ENCODE results near the gene PRKACG. TPM values are rescaled to one million over a fixed set of nuclear protein-coding genes. Genes with fewer than 3 reads are reported as not detected.
"Not testable (repeated sequence)": the region's sequence is repeated elsewhere in the genome, so short reads cannot be mapped to it uniquely, and the experiment has no call there.

Gene PRKACG
- total RNA-seq, 1 experiment from 2014 or later = not detected

DNA sequence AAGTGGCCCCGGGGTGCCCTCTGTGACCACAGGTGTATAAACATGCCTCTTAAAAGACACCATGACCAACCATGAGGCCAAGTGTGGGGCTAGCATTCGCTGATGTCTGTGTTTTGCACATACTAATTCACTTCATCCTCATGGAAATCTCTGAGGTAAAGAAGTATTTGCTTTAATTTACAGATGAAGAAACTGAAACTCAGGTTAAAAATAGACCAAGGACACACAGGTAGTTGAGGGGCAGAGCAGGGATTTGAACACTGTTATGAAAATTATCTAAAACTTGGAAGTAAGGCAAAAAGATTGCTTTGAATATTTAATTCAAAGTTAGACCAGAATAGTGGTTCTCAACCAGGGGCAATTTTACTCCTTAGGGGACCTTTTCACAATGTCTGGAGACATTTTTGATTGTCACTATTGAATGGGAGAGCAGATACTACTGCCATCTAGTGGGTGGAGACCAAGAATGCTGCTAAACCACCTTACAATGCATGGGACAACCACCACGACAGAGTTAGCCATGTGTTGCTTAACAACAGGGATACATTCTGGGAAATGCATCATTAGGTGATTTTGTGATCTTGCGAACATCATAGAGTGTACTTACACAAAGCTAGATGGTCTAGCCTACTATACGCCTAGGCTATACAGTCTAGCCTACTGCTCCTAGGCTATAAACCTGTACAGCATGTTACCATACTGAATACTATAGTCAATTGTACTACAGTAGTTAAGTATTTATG lies 13.6 kb upstream of the PRKACG start:
- DNase-seq (ENCODE audit: low spot score) = peak; percentile 62

DNA sequence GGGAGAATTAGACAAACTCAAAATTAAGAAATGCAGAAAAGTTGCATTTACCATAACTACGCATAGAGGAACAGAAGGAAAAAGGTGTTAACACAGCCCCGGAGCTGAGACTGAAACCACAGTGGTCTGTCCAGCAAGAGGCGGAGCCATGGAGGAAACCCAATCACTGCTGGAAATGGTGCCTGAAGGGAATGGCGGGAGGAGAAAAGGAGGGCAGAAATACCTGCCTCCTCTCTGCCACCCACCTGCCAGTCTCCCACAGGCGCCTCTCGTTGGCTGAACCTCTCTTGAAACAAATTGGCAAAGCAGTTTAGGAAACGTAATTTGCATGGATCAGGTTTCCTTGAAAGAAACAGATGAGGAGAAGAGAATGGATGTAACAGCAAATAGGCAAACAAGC lies 9.7 kb upstream of the PRKACG start:
- DNase-seq (ENCODE audit: low spot score) = no peak

DNA sequence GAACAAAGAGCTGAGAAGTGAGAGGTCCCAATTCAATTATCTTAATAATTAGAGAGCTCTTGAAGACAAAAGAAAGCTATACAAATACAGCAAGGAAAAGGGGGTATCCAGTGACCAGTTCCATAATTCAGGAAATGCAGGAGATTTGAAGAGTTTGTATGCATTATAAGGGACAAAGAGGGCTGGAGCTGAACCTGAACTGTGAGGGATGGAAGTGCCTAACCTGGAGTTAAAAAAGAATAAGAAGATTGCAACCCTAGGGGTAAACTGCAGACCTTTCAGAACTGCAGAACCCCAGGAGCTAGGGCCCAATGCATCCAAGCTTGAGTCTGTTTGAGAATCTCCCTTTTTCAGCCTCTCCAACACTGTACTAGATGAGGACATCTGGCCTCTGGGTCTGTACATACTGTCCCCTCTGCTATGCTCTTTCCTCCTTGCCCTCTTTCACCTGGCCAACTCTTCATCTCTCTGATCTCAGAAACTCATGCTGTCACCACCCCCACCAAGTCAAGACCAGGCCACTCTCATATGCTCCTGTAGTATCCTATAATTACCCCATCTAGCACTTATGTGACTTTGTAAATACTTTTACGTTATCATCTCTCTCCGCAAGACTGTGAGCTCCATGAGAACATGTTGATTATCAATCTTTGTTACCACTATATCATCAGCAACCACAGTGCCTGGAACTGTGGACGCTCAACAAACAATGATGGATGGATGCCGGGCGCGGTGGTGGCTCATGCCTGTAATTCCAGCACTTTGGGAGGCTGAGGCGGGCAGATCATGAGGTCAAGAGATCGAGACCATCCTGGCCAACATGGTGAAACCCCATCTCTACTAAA lies 6.6 kb upstream of the PRKACG start:
- DNase-seq (ENCODE audit: low spot score) = no peak

DNA sequence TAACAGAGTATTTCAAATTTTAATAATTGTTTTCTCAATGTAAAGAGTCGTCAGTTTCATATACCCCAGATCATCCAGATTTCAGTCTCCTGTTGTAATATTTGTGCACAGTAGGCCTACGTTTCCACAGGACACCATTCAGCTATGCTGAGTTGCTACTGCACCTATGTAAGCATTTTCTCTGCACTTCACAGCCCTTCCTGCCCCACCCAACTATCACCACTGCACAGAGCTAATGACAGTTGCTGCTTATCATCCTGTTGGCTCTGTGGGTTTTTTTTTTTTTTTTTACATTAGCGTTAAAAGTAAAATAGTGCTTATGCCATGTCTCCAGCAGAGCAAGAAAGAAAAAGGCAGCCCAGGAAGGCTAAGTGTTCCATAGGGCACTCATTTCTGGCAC lies 5.9 kb upstream of the PRKACG start:
- DNase-seq (ENCODE audit: low spot score) = no peak

DNA sequence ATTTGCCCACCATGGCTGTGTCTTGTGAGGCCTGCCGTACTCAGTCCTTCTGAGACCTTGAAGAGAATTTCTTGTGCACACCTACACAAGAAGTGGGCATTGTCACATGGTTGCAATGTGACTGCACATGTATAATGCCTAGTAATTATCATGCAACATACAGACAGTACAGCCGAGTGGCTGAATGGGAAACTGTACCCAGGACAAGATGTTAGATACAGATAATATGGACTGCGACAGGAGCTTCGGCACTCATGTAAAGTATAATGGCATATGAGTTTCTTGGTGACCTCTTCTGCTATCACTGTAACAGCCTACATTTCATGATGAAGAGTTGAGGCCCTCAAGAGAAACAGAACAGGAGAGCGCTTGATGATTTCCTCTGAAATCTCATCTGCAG lies 4.8 kb upstream of the PRKACG start:
- no peak for DNase-seq (ENCODE audit: low spot score)

DNA sequence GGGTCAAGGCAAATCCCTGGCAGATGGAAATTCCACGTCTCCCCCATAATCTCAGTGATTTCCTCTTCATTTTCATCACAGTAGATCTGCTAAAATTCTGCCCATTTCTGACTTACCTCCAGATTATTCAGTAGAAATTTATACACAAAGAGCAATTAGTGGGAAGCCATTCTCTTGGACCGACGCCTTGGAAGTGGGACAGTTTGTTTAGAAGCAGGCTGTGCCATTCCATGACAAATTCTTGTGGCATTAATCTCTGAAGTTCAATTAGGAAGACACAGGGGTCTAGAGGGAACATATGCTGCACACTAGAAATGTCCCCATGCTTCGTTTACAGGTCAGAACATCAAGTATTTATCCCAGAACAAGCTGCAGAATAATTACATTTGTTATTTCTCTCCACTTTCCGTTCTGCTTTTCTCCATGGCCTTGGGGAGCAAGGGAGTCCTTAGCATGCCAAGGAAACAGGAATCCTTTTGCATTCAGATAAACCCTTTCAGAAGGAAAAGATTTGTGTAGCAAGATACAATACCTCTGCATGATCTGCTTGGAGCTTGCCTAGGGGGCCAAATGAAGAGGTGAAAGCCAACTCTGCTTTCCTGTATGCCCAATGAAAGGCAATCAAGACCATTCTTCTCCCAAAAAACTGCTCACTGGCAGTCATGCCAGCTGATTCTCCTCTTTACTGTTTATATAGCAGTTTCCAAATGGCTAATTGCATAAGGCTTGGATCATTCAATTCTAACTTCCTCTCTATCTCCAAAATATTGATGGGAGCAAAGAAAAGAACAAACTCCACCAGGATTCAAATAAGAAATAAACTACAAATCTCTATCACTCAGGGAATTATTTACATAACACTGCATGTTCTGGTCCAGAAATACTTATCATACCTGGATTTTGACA lies 2.5 kb upstream of the PRKACG start:
- no peak for DNase-seq (ENCODE audit: low spot score)

DNA sequence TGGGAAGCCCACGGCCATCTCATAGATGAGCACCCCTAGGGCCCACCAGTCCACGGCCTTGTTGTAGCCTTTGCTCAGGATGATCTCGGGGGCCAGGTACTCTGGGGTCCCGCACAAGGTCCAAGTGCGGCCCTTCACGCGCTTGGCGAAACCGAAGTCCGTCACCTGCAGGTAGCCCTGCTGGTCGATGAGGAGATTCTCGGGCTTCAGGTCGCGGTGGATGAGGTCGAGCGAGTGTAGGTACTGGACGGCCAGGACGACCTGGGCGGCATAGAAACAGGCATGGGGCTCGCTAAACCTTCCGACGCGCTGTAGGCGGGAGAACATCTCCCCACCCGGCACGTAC lies 558 bp downstream of the PRKACG start:
- DNase-seq (ENCODE audit: low spot score) = no peak

DNA sequence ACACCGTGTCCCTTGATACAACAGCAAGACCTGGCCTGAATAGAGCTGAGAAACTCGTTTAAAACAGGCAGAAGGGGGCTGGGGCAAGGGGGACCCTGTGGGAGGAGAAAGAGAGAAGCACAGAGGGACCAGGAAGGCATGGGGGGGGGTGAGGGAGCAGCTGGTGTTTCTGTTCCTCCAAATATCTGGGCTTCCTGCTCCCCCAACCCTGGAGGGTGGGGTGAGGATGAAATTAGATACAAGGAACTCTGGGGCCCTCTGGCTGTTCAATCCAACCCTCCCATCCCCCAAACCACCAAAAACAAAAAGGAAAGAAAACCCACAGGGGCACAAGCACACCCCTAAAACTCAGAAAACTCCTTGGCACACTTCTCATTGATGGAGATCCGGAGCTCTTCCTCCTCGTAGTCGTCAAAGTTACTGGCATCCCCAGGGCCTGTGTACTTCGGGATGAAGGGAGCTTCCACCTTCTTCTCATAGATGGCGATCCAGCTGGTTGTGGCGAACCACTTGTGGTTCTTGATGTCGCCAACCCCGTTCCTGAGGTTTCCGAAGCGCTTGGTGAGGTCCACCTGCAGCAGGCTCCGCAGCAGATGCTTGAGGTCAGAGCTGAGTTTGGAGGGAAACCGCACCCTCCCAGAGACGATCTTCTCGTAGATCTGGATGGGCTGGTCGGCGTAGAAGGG lies 1.1 kb downstream of the PRKACG start:
- DNase-seq (ENCODE audit: low spot score) = no peak

DNA sequence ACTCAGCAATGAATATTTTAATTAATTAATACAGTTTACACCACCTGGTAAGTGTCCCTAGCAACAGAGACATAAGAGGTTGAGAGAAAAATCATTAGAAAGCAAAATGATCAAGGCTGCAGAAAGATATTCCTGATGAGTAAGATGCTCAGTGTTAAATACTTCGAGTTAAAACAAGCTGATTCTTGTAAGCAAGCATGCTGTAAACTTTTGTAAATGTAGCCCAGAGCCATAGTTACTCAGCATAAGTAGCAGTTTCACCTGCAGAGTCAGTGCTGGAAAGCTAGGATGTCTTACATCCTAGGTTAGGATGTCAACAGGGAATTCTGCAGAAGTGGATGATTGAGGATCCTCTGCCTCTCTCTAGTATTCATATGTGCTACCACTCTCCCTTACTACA lies 4.2 kb downstream of the PRKACG start:
- no peak for DNase-seq (ENCODE audit: low spot score)

DNA sequence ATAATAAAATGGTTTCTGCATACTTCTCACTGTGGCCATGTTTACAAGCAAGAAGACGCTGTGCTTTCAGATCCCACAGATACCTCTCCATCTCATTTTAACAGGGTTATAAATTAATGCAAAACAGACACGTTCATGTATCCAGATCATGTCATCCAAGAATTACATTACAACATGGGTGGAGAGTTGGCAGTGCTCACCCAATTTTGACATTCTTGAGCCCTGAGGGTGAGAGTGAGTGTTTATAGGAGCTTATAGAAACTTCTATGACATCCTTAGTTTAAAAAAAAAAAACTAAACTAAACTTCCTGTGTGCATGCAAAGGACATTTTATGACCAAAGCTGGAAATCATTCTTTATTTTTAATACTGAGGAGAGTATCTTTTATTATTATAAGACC lies 9.1 kb downstream of the PRKACG start:
- no peak for DNase-seq (ENCODE audit: low spot score)

DNA sequence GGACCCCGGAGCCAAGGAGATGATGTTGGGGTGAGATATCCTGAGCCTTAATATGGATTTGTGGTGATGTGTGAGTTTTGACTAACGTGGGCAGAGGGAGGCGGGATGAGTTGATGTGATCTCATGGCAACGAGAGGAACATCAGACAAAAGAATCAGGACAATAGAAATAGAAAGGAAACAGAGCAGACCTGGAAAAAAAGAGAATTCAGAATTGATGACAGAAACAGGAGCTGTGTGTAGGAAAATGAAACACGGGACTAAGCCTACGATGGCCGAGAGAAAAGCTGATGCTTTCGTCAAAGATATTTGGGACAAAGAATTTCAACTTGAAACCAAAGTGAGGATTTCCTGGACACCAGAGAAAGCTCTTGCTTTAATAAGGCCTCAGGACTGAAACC lies 10.9 kb downstream of the PRKACG start:
- DNase-seq (ENCODE audit: low spot score) = no peak

DNA sequence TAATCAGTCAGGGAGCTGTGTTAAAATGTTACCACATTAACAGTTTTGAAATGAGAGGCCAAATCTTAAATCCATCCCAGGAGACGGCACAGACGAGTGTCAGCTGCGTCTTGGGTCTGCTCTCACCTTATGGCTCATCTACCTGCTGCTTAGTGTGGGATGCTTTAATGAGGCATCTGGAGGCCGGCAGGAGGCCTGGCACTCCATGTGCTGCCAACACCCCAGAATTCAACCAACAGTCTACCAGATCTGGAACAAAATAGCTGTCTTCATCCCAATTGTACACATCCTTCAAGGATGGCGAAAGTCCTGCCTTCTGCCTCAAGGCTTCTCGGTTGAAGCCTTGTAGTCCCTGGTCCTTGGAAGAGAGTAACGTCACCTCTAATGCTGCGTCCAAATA lies 12.0 kb downstream of the PRKACG start:
- DNase-seq (ENCODE audit: low spot score) = no peak

DNA sequence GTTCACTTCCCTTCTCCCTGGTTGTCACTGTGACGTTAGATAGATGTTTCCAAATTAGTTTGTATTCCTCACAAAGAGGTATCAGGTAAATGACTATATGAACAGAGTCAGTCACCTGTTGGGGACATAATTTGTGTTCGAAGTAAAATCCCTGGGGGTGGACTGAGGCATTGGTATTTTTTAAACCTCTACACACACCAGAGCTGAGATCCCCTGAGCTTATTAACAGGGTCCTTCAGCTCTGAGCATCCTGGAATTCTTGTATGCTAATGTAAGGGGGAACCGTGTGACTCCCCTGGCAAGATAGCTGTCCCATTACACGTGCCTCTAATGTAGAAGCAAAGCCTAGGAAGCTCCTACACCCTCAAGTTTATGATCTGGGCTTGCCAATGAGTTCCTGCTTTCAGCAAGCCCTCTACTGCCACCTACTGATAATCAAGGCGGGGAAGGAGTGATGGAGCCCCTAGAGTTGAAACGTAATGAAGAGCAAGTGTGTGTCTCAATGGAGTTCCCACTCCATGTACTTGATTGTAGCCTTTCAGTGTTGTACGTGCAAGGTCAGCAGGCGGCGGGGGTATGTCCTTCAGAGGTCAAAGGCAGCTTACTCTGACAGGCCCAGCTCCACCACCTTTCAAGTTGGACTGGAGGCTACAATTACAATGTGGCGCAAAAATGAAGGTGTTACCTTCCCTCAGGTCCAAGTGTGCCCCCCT lies 14.4 kb downstream of the PRKACG start:
- DNase-seq (ENCODE audit: low spot score) = peak; percentile 73

DNA sequence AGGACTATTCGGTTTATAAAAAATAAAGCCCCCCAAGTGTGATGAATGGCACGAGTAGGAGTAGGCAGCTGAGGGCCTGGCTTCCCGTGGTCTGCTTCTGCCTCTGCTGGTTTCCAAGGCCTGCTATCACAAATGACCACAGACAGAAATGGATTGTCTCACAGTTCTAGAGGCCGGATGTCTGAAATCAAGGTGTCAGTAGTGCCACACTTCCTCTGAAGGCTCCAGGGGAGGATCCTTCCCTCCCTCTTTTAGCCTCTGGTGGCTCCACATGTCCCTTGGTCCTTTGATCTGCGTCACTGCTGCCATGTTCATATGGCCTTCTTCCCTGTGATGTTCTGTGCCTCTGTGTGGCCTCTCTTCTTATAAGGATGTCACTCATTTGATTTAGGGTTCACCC lies 15.1 kb downstream of the PRKACG start:
- no peak for DNase-seq (ENCODE audit: low spot score)

DNA sequence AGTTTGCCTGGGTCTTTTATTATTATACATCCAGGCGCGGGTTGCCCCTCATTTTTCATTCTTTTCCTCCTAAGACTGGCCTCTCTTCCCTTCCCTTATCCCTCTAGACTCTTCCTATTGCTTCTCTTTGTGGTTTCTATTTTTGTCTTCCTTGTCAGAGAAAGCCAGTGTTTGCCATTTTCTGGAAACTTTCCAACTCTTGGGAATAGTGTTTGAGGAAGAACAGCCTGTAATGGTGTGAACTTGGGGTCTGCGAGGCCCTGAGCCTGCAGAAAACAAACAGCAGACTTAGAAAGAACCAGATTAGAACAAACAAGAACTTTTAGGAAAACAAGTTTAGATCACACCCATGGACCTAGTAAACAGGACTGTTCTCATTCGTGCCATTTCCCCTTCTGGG lies 15.5 kb downstream of the PRKACG start:
- no peak for DNase-seq (ENCODE audit: low spot score)

DNA sequence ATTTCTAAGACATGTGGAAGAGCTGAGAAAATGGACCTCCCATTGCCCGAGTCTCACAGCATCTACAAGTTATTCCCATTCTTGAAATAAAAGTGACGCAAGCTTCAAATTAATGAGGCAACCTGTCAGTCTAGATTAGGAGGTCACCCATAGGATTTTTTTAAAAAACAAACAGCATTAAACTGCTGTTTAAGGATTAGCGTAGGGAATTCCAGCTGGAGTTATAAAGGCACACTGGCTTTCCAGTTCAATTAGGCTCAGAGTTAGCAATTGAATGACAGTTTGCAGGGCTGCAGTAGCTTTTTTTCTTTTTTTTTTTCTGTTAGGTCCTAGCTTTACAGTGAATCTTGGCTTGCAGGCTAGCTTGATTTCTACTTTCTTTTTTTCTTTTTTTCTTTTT lies 16.2 kb downstream of the PRKACG start:
- DNase-seq (ENCODE audit: low spot score) = no peak

DNA sequence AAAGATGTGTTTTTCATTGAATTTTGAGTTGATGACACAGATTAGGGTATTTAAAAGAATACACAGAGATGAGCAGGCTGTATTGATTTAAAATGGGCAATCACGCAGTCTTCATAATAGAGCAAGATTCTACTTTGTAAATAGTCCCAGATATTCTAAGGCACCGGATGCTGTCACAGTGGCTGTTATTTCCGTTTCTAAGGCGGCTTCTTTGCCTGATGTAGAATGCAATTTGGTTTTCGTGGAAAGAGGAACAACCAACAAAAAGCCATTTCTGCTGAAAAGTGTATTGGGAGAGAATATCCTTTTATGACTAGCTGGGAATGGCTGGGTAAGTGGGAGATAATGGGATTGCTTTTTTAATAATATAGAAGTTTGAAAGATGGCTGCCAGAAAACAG lies 17.5 kb downstream of the PRKACG start:
- no peak for DNase-seq (ENCODE audit: low spot score)

DNA sequence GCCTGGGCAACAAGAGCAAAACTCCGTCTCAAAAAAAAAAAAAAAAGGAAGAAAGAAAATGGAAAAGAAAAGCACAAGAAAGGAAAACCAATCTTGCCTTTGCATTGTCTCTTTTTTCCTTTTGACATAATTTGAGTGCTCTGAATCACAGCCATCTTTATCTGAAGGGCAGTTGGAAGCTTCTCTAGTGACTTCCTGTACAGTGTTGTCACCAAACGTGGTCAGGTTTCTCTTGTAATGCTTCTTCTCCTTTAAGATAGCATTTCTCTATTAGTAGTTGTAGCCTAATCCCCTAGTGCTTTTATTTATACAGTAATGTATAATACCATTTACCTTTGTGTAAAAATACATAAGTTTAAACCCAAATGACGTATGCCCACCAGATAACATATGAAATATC lies 18.1 kb downstream of the PRKACG start:
- DNase-seq (ENCODE audit: low spot score) = no peak

DNA sequence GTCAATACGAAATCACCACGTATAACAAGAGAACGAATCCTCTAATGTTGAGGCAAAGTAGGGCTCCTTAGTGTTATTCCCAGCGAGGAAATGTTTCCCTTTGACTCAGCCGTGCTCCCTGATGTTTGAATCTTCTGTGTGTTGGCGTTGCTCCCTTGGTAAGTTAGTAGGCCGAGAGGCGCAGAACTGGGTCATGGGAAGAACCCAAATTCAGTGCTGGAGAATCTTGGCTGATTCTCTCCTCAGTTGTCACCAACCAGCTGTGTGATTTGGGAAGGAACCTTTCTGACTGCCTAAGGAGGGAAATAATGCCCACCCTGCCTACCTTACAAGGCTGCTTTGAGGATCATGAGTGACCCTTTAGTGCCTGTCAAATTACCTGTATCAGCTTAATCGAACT lies 22.5 kb downstream of the PRKACG start:
- no peak for DNase-seq (ENCODE audit: low spot score)

DNA sequence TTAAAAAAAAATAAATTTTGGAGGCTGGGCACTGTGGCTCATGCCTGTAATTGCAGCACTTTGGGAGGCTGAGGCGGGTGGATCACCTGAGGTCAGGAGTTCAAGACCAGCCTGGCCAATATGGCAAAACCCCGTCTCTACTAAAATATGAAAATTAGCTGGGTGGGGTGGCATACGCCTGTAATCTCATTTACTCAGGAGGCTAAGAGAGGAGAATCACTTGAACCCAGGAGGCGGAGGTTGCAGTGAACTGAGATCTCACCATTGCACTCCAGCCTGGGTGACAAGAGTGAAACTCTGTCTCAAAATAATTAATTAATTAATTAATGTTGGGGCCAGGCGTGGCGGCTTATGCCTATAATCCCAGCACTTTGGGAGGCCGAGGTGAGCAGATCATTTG lies 27.0 kb downstream of the PRKACG start:
- not testable (repeated sequence) for DNase-seq (ENCODE audit: low spot score)
